Measurements from ENCODE around the gene RHBDF1. TPM values are rescaled to one million over a fixed set of nuclear protein-coding genes. Genes with fewer than 3 reads are reported as not detected.
A peak's percentile ranks its signal among the peaks of the same experiment; 100 is the strongest.

The RHBDF1 gene
- total RNA-seq, 4 donors from 2014 or later: 13.3 to 38.3 (median 24.2) TPM

GRCh38 chr16:88613-89012 lies 16.2 kb upstream of the RHBDF1 start:
- no peak overlapping the region for H3K4me3 ChIP-seq
- intact Hi-C loops (cut with DNase I): no loop called here
- 92 to 96% methylated on average over 5 to 6 of the region's 14 CpGs for WGBS, 2 donors

GRCh38 chr16:86483-86952 lies 14.1 kb upstream of the RHBDF1 start:
- Histone ChIP-seq H3K36me3 (peaks cover 17 to 91% (median 27%) of the 10 kb centered on the region in 3 donors), H3K4me3 (no peak overlapping the region), H3K9me3 (no peaks in the 10 kb centered on the region), H3K27ac (no peak overlapping the region), H3K27me3 (no peaks in the 10 kb centered on the region), H3K4me1 (peaks cover 15 to 44% (median 23%) of the 10 kb centered on the region in 3 donors)
- intact Hi-C loops (cut with DNase I): no loop called here
- TF ChIP-seq POLR2A (IDR thresholded peaks at IDR 0.05): no peak
- TF ChIP-seq CTCF (IDR thresholded peaks at IDR 0.05): no peak
- no peak for DNase-seq
- 83 to 98% methylated on average over 5 to 12 of the region's 23 CpGs for WGBS, 2 donors

More at GRCh38 chr16:88613-89012, 16.2 kb upstream of the RHBDF1 start:
- peaks cover 17 to 92% (median 27%) of the 10 kb centered on the region in 3 donors for H3K36me3 ChIP-seq
- TF ChIP-seq CTCF (IDR thresholded peaks at IDR 0.05) (no peak), POLR2A (IDR thresholded peaks at IDR 0.05) (no peak)
- H3K4me1 ChIP-seq: peaks cover 15 to 41% (median 23%) of the 10 kb centered on the region in 3 donors
- DNase-seq: no peak
- no peaks in the 10 kb centered on the region for H3K27me3 ChIP-seq
- H3K27ac ChIP-seq: no peak overlapping the region
- H3K9me3 ChIP-seq: no peaks in the 10 kb centered on the region

GRCh38 chr16:85865-86264 lies 13.4 kb upstream of the RHBDF1 start:
- Histone ChIP-seq H3K9me3 (no peaks in the 10 kb centered on the region), H3K27me3 (no peaks in the 10 kb centered on the region), H3K4me1 (peaks cover 15 to 38% (median 23%) of the 10 kb centered on the region in 3 donors), H3K4me3 (no peak overlapping the region), H3K27ac (peak overlapping the region in 3 of 4 donors; percentile 60 to 77 (median 69)), H3K36me3 (peaks cover 17 to 92% (median 27%) of the 10 kb centered on the region in 3 donors)
- 73 to 83% methylated on average over 1 to 3 of the region's 9 CpGs for WGBS, 2 donors
- DNase-seq: no peak
- intact Hi-C loops (cut with DNase I): no loop called here
- no peak for TF ChIP-seq CTCF (IDR thresholded peaks at IDR 0.05)
- no peak for TF ChIP-seq POLR2A (IDR thresholded peaks at IDR 0.05)

GRCh38 chr16:85407-85782 lies 13.0 kb upstream of the RHBDF1 start:
- Histone ChIP-seq H3K27ac (peak overlapping the region; percentile 47 to 77 (median 64)), H3K27me3 (no peaks in the 10 kb centered on the region), H3K9me3 (no peaks in the 10 kb centered on the region), H3K4me3 (no peak overlapping the region), H3K4me1 (peaks cover 15 to 38% (median 23%) of the 10 kb centered on the region in 3 donors), H3K36me3 (peaks cover 17 to 92% (median 27%) of the 10 kb centered on the region in 3 donors)
- no peak for DNase-seq
- 60% methylated on average over 2 of the region's 18 CpGs; no CpG with 5 or more reads in 1 of the 2 donors for WGBS, 2 donors
- intact Hi-C loops (cut with DNase I): no loop called here
- TF ChIP-seq CTCF (IDR thresholded peaks at IDR 0.05): no peak
- TF ChIP-seq POLR2A (IDR thresholded peaks at IDR 0.05): no peak

- intact Hi-C loops (cut with DNase I): no loop called here
- H3K27ac ChIP-seq: peak overlapping the region; percentile 47 to 77 (median 64)
- no peaks in the 10 kb centered on the region for H3K27me3 ChIP-seq
- peaks cover 15 to 40% (median 23%) of the 10 kb centered on the region in 3 donors for H3K4me1 ChIP-seq
- peaks cover 17 to 92% (median 24%) of the 10 kb centered on the region in 3 donors for H3K36me3 ChIP-seq
- H3K4me3 ChIP-seq: no peak overlapping the region
- TF ChIP-seq POLR2A (IDR thresholded peaks at IDR 0.05) (no peak), CTCF (IDR thresholded peaks at IDR 0.05) (no peak)
- no peaks in the 10 kb centered on the region for H3K9me3 ChIP-seq
- no peak for DNase-seq
- no CpG with 5 or more reads among the region's 7 CpGs for WGBS, 2 donors
These were observed 12.4 kb upstream of the RHBDF1 start for GRCh38 chr16:84718-85406.
